HCT116 (cell line): ENCODE measurements around the gene ATP1A4. TPM values are rescaled to one million over a fixed set of nuclear protein-coding genes. Genes with fewer than 3 reads are reported as not detected.

Experiments used
- ATAC-seq: fragments of 200-7000 bp; cut with Tn5 transposase; 2 replicates; pipeline ENCODE4 v1.9.1; 2020; ENCODE audit warnings: mild to moderate bottlenecking, moderate library complexity
- BruUV-seq: library from RNA; stranded (reverse); fragments of 400-500 nt; replicated peaks from 2 replicates; lab custom pipeline; 2021; lab: Mats Ljungman, UMichigan
- CTCF ChIA-PET: fragments of 300-600 bp; sonication (Branson Sonifier 250); formaldehyde crosslinking; loops from one replicate; lab custom pipeline; 2021; ENCODE audit warnings: antibody characterized with exemption; lab: Charles Lee
- POLR2A ChIA-PET: fragments of 300-600, 350-600 bp; sonication (Branson Sonifier 250); formaldehyde crosslinking; loops from one replicate; lab custom pipeline; 2021; ENCODE audit warnings: antibody characterized with exemption; lab: Charles Lee
- RAD21 ChIA-PET, 2 experiments: fragments of 300-600 bp; sonication (Branson Sonifier 250); formaldehyde crosslinking; loops; one replicate each; lab custom pipeline; 2023; ENCODE audit warnings: low total read pairs in 2 of 2; ENCODE audit not compliant: uncharacterized antibody in 2 of 2, unreplicated experiment in 2 of 2, low non-redundant PET in 1 of 2; lab: Charles Lee
- DNase-seq: peaks from one replicate; pipeline ENCODE4 v3.0.0-alpha.2; 2010; ENCODE audit warnings: low read depth, low spot score
- H2AFZ ChIP-seq: fragments of 200-600 bp; shearing (Covaris generic), sonication (generic); 2 replicates; pipeline ENCODE4 v1.6.1; 2017; ENCODE audit warnings: low read depth, mixed run types, mixed read lengths, antibody characterized with exemption, low read length; ENCODE audit not compliant: poor library complexity, severe bottlenecking
- H3K27ac ChIP-seq: 2 replicates; pipeline ENCODE4 v1.5.1; 2012; ENCODE audit warnings: low read depth, low read length
- H3K27me3 ChIP-seq: fragments of 200-600 bp; sonication (generic); 2 replicates; pipeline ENCODE4 v1.6.1; 2016; ENCODE audit warnings: mixed run types, low read length, mixed read lengths; ENCODE audit not compliant: insufficient read depth
- H3K36me3 ChIP-seq, 2 experiments: fragments of 200-500 bp in 1 of 2; fragments of 200-600 bp in 1 of 2; sonication (Bioruptor generic) in 1 of 2; sonication (generic) in 1 of 2; 2 replicates each; pipeline versions ENCODE4 v1.5.1 to v1.6.1; 2014 to 2016; ENCODE audit warnings: low read length in 2 of 2, inconsistent platforms in 1 of 2, mixed read lengths in 1 of 2, mixed run types in 1 of 2; ENCODE audit not compliant: insufficient read depth in 2 of 2, control insufficient read depth in 1 of 2
- H3K4me1 ChIP-seq, 2 experiments: fragments of 200-600 bp in 1 of 2; sonication (generic) in 1 of 2; 2 replicates each; pipeline versions ENCODE4 v1.5.1 to v1.6.1; 2012 to 2017; ENCODE audit warnings: low read length in 2 of 2, inconsistent platforms in 1 of 2, mild to moderate bottlenecking in 1 of 2, mixed read lengths in 1 of 2, mixed run types in 1 of 2, moderate library complexity in 1 of 2; ENCODE audit not compliant: insufficient read depth in 2 of 2, control insufficient read depth in 1 of 2
- H3K4me2 ChIP-seq: fragments of 200-600 bp; sonication (generic); 2 replicates; pipeline ENCODE4 v1.6.1; 2017; ENCODE audit warnings: mixed run types, low read length, mixed read lengths
- H3K4me3 ChIP-seq, 2 experiments: fragments of 200-600 bp in 1 of 2; sonication (generic) in 1 of 2; replicated peaks in 1 of 2; 2 replicates each; pipeline ENCODE4 v1.5.1; 2011 to 2016; ENCODE audit warnings: low read length in 2 of 2, control low read depth in 1 of 2, low read depth in 1 of 2, mild to moderate bottlenecking in 1 of 2, mixed read lengths in 1 of 2, mixed run types in 1 of 2
- H3K79me2 ChIP-seq: fragments of 200-600 bp; sonication (generic); 2 replicates; pipeline ENCODE4 v1.6.1; 2017; ENCODE audit warnings: mild to moderate bottlenecking, mixed run types, low read length, moderate library complexity, mixed read lengths; ENCODE audit not compliant: insufficient read depth
- H3K9ac ChIP-seq: fragments of 200-600 bp; sonication (generic); 2 replicates; pipeline ENCODE4 v1.6.1; 2016; ENCODE audit warnings: low read length, mixed read lengths
- H3K9me2 ChIP-seq: fragments of 200-600 bp; sonication (generic), shearing (Covaris generic); 2 replicates; pipeline ENCODE4 v1.6.1; 2017; ENCODE audit warnings: mixed run types, mild to moderate bottlenecking, moderate library complexity; ENCODE audit not compliant: insufficient read depth
- H3K9me3 ChIP-seq, 2 experiments: fragments of 200-500 bp in 1 of 2; fragments of 200-600 bp in 1 of 2; sonication (Bioruptor generic) in 1 of 2; sonication (generic) in 1 of 2; 2 replicates each; pipeline ENCODE4 v1.6.1; 2014 to 2017; ENCODE audit warnings: low read length in 2 of 2, mixed read lengths in 2 of 2, inconsistent platforms in 1 of 2, low read depth in 1 of 2, mild to moderate bottlenecking in 1 of 2, mixed run types in 1 of 2, moderate library complexity in 1 of 2; ENCODE audit not compliant: control insufficient read depth in 1 of 2, insufficient read depth in 1 of 2
- H4K20me1 ChIP-seq: fragments of 200-600 bp; sonication (generic), shearing (Covaris generic); 2 replicates; pipeline ENCODE4 v1.6.1; 2017; ENCODE audit warnings: mixed run types, mild to moderate bottlenecking, moderate library complexity; ENCODE audit not compliant: insufficient read depth
- ATF3 ChIP-seq: IDR thresholded peaks from 2 replicates; pipeline ENCODE4 v1.6.1; 2012
- CBX3 ChIP-seq: IDR thresholded peaks from 2 replicates; pipeline ENCODE4 v1.6.1; 2012; ENCODE audit warnings: low read depth
- CEBPB ChIP-seq: IDR thresholded peaks from 2 replicates; pipeline ENCODE4 v1.6.1; 2012; ENCODE audit warnings: low read depth
- CTCF ChIP-seq, 3 experiments: fragments of 200-600 bp in 1 of 3; sonication (generic) in 1 of 3; IDR thresholded peaks in 2 of 3; conservative IDR thresholded peaks in 1 of 3; 2 replicates each; pipeline ENCODE4 v1.5.1; 2012 to 2017; ENCODE audit warnings: low read depth in 2 of 3, low read length in 2 of 3, antibody characterized with exemption in 1 of 3, borderline replicate concordance in 1 of 3, control low read depth in 1 of 3, mild to moderate bottlenecking in 1 of 3, mixed read lengths in 1 of 3, mixed run types in 1 of 3, moderate library complexity in 1 of 3; ENCODE audit not compliant: insufficient read depth in 1 of 3
- EGR1 ChIP-seq: IDR thresholded peaks from 2 replicates; pipeline ENCODE4 v1.6.1; 2012; ENCODE audit warnings: low read depth
- ELF1 ChIP-seq: IDR thresholded peaks from 2 replicates; pipeline ENCODE4 v1.6.1; 2012; ENCODE audit warnings: low read depth, borderline replicate concordance
- EZH2phosphoT487 ChIP-seq: fragments of 200-600 bp; IDR thresholded peaks from 2 replicates; pipeline ENCODE4 v1.6.1; 2018; ENCODE audit warnings: antibody characterized with exemption, borderline replicate concordance
- FOSL1 ChIP-seq: IDR thresholded peaks from 2 replicates; pipeline ENCODE4 v1.6.1; 2012; ENCODE audit warnings: low read depth
- JUND ChIP-seq: IDR thresholded peaks from 2 replicates; pipeline ENCODE4 v1.6.1; 2012
- MAX ChIP-seq: IDR thresholded peaks from 2 replicates; pipeline ENCODE4 v1.6.1; 2012
- RAD21 ChIP-seq: IDR thresholded peaks from 2 replicates; pipeline ENCODE4 v1.6.1; 2012; ENCODE audit warnings: low read depth, mild to moderate bottlenecking
- REST ChIP-seq: IDR thresholded peaks from 2 replicates; pipeline ENCODE4 v1.6.1; 2012; ENCODE audit warnings: low read depth
- SIN3A ChIP-seq: IDR thresholded peaks from 2 replicates; pipeline ENCODE4 v1.6.1; 2012; ENCODE audit warnings: low read depth
- SP1 ChIP-seq: IDR thresholded peaks from 2 replicates; pipeline ENCODE4 v1.6.1; 2012; ENCODE audit warnings: low read depth
- SRF ChIP-seq: IDR thresholded peaks from 2 replicates; pipeline ENCODE4 v1.6.1; 2012; ENCODE audit warnings: low read depth
- TCF7L2 ChIP-seq: IDR thresholded peaks from 2 replicates; pipeline ENCODE4 v1.7.0; 2011; ENCODE audit warnings: borderline replicate concordance, inconsistent platforms; ENCODE audit not compliant: insufficient read depth, insufficient read length; ENCODE audit errors: extremely low read depth
- YY1 ChIP-seq: IDR thresholded peaks from 2 replicates; pipeline ENCODE4 v1.6.1; 2011; ENCODE audit warnings: low read length, low read depth, moderate library complexity, mild to moderate bottlenecking; ENCODE audit not compliant: insufficient replicate concordance; ENCODE audit errors: extremely low read depth
- ZBTB33 ChIP-seq: IDR thresholded peaks from 2 replicates; pipeline ENCODE4 v1.6.1; 2011; ENCODE audit warnings: mild to moderate bottlenecking, low read length, moderate library complexity; ENCODE audit not compliant: insufficient replicate concordance; ENCODE audit errors: extremely low read depth
- ZFX ChIP-seq: fragments of 450-650 bp; IDR thresholded peaks from 2 replicates; pipeline ENCODE4 v1.6.1; 2017
- intact Hi-C: fragments of 100-400 bp; cut with micrococcal nuclease; formaldehyde crosslinking; loops from 2 replicates; pipeline ENCODE4 v1.10.0; 2022
- total RNA-seq: library from RNA; stranded (reverse); gene quantifications from one replicate; pipeline ENCODE4 v1.2.1, GENCODE V29; 2021; ENCODE audit not compliant: unreplicated experiment

The ATP1A4 gene
- total RNA-seq, 1 experiment from 2014 or later, result not detected

- Histone ChIP-seq H4K20me1 (no peaks in the 10 kb centered on the region), H3K79me2 (no peaks in the 10 kb centered on the region)
- POLR2A ChIA-PET, result interaction anchor here (1.0 kb wide), 1 partner anchor 147 kb away, joined by 3 read pairs; no protein-coding TSS in a partner anchor
- intact Hi-C loops, result loop anchor here (5.0 kb wide), 1 partner anchor 503 kb away; no protein-coding TSS in a partner anchor
- TF ChIP-seq CEBPB, result no peak
- TF ChIP-seq SRF, result no peak
- TF ChIP-seq ZFX, result no peak
- TF ChIP-seq ATF3, result no peak
- no peak for TF ChIP-seq ZBTB33
- no peak for TF ChIP-seq CTCF (IDR thresholded peaks at IDR 0.05 in 2 of 3, conservative IDR thresholded peaks at IDR 0.05 in 1 of 3; ENCODE audit: borderline replicate concordance in 1 of 3, insufficient read depth in 1 of 3, low read depth in 2 of 3, low read length in 2 of 3)
- TF ChIP-seq SP1, result no peak
- TF ChIP-seq MAX, result no peak
- TF ChIP-seq CBX3, result no peak
- no peak for TF ChIP-seq JUND
- TF ChIP-seq EZH2phosphoT487, result no peak
- TF ChIP-seq EGR1, result no peak
- TF ChIP-seq RAD21, result no peak
- no peak for TF ChIP-seq SIN3A
- no peak for TF ChIP-seq REST
- TF ChIP-seq FOSL1, result no peak
- TF ChIP-seq ELF1, result no peak
- no peak for TF ChIP-seq TCF7L2
- no peak for TF ChIP-seq YY1
- TF ChIP-seq, all 23 proteins: peak for 0
- Histone ChIP-seq H3K9ac (no peak overlapping the region; the same call in 1 of the 2 replicates), H3K9me2 (no peaks in the 10 kb centered on the region), H2AFZ (no peak overlapping the region), H3K4me2 (no peak overlapping the region), H3K9me3 (no peaks in the 10 kb centered on the region), H3K36me3 (no peaks in the 10 kb centered on the region), H3K27me3 (no peaks in the 10 kb centered on the region), H3K4me1 (peaks cover 3 to 23% of the 10 kb centered on the region in 2 experiments; a peak in 3 of 4 replicates), H3K27ac (no peak overlapping the region), H3K4me3 (no peak overlapping the region)
- DNase-seq, result no peak
- ChIA-PET RAD21 (no interaction called here), CTCF (interaction anchor here (1.0 to 4.7 kb wide), 5 partner anchors 19 to 271 kb away, joined by 3 to 51 read pairs (median 14); no protein-coding TSS in a partner anchor)
- BruUV-seq, result no TSS peak
- no peak for ATAC-seq
Measured at GRCh38 chr1:160104486-160104885, 46.9 kb upstream of the ATP1A4 start.
